ENCODE results near the gene ABCA2.

GRCh38 chr9:136960938-136961275, 67.1 kb downstream of the ABCA2 start:
- TF ChIP-seq POLR2A (IDR thresholded peaks at IDR 0.05; ENCODE audit: low read length), result no peak
- no peak for TF ChIP-seq GATA1 (IDR thresholded peaks at IDR 0.05; ENCODE audit: low read depth, low read length)

Measured in erythroblast (primary cell).